NCI-H1092 (cell line): ENCODE measurements around the gene NRN1.
"Not testable (repeated sequence)": the region's sequence is repeated elsewhere in the genome, so short reads cannot be mapped to it uniquely, and the experiment has no call there.

ENCODE experiments used
- DNase-seq: peaks from one replicate; lab custom pipeline; 2025; lab: John Stamatoyannopoulos, UW

The NRN1 gene, protein sequence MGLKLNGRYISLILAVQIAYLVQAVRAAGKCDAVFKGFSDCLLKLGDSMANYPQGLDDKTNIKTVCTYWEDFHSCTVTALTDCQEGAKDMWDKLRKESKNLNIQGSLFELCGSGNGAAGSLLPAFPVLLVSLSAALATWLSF

DNA sequence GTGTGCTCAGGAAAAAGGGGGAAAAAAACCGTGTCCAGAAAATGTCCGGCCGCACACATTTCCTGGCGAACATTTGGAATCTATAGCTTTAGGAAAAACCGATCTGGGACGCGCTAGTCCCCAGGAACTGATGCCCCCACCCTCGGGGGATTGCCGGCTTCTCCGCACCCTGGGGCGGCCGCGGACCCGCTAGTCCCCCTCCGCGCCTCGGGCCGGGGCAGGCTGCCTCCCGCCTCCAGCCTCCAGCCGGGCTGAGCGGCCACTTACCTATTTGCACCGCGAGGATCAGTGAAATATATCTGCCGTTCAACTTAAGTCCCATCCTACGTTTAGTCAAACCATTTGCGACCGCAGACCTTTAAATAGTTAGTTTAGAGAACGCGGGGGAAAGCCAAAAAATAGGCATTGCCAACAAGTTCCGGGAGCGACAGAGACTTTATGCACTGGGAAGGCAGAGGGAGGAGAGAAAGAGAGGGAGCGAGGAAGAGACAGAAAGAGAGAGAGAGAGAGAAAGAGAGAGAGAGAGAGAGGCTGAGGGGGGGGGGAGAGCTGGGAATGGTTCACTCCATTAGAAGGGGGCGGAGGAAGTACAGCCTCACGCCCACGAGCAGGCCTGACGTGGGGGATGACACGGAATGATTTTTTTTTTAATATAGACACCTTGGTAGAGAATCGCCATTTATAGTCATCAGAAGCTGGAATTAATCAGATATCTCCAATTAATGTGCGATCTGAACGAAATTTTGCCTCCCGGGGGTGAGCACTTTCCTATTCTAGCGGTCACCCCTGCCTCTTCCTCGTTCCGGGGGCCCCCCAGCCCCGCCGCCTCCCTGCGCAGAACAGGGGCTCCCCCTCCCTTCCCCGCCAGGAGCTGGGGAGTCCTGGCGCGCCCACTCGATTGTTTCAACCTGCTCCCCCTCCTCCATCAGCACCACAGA is at the start of gene NRN1:
NRN1 (minus strand) TSS at position 498 of the 938 bp plus-strand sequence; CDS start at position 322, 176 bp downstream.
- no peak for DNase-seq

DNA sequence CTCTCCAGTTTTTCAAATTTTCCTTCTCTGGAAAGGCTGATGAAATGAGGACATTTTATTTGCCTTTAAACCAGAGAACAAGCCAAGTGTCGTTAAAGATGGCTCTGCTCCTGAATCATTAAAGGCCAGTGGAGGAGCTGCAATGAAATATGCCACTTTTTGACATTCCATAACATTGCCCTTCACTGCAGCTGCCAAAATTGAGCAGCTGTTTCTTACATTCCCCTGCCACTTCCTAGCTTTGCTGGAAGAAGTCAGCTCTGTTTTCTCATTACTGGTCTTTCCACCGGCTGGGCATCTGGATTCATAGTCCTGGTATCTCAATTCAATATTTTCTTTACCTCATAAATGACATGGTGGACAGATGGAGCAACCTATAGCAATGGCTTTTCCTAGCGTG is 45.5 kb upstream of the NRN1 start:
- DNase-seq = no peak

DNA sequence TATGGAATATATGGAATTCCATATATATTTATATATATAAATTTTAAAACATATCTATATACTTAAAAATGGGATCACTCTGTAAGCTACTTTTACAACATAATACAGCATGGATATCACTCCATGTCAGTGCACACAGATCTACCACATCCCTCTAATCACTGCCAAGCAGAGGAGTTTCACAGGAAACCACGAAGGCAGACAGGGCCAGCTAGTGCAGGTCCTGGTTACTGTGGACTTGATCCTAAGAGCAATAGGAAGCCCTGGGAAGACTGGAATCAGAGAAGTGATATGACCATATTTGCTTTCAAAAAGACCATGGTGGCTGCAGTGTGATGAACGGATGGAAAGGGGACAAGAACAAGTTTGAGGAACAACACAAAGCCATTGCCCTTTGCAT is 40.0 kb upstream of the NRN1 start:
- DNase-seq = no peak

DNA sequence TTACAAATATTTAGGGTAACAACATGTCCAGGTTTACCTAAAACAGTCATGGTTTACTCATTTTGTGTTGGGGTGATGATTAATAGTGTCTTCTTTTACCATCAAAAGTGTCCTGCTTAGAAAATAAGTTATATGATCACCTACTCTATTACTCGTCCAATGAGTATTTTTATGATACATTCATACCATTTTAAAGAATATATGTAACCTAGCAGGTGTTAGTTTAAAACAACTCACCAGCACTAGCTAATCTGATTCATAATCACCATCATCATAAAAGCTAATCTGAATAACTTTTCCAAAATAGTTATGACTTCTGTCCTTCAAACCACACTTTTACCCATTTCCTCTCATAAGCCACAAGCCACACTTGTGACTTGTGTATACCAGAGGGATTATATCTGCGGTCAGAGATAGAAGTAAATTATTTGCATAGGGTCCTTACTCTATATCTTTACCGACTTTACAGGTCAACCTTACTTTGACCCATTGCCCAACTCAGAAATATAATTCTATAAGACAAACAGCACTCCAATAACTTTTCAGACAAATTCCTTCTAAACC is 33.3 kb upstream of the NRN1 start:
- DNase-seq = no peak

DNA sequence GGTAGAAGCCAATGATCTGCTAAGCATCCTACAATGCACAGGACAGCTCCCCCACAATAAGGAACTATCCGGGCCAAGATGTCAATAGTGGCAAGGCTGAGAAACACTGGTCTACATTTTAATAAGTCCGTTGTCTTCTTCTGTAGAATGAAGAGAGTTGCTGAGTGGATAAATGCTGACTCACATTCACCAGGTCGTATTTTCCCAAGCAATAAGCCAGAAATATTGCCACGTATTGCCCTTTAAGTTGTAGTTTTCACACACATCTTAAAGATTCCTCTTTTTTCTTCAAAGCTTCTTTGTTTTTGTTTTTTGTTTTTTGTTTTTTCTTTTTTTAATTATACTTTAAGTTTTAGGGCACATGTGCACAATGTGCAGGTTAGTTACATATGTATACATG is 30.5 kb upstream of the NRN1 start:
- no peak for DNase-seq

DNA sequence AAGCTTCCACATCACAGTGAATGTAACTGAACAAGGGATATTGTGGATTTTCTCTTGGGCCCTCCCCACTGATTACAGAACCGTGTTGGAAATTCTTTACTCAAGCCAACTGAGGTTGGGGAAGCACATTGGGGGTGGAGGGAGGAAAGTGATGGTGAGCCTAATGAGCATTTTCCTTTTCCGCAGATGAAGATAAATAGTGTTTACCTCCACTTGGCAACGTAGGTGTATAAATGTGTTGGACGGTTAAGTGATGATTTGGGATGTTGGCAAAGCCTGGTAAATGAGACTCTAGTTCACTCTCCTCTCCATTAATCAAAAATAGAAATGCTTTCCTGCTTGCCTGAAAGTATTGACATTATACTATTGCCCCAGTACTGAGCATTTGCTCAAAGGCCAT is 27.1 kb upstream of the NRN1 start:
- DNase-seq = no peak

DNA sequence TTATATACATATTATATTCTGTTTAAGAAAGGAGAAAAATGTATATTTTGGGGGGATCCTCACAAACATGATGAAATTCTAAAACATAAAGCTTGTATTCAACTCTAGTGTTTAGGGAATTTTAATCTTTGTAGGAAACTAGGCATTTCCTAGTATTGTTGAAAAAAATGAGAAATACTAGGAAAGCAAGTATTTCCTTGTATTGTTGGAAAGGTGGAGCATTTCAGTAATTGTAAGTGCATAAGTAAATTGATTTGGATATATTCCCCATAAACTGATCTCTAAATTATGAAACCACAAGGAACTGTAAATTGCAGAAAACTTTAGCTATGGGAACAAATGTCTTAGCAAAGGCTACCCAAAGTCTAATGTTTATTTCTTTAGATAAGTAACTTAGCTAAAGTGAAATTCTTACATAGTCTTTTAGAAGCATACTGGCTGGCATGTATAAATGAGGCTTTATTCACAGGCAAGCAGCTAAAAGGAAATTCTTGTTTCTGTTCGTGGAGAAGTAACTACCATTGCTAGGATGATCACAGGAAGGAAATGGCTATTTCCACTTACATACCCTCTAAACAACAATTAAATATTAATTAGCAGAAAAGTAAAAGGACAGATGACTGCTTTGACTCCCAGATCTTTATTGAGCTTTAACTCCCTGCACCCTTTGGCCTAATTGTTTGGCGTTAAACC is 19.9 kb upstream of the NRN1 start:
- no peak for DNase-seq

DNA sequence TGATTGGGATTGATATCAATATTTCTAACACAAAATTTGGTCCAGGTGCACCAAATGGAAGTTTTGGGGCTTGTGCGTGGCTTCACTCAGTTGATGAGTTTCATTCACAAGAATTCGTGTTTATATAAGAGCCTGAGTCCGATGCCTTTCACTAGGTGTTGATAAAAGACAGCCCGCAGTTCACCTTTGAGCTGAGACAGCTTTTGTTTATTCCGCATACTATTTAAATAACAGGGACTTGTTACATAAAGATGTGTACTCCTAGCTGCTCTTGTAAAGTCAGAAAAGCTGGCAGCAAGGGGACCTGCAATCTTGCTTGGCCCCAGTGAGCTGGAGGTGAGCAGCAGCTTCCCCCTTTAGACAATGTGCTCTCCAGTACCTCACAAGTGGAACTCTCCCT is 19.0 kb upstream of the NRN1 start:
- DNase-seq = no peak

DNA sequence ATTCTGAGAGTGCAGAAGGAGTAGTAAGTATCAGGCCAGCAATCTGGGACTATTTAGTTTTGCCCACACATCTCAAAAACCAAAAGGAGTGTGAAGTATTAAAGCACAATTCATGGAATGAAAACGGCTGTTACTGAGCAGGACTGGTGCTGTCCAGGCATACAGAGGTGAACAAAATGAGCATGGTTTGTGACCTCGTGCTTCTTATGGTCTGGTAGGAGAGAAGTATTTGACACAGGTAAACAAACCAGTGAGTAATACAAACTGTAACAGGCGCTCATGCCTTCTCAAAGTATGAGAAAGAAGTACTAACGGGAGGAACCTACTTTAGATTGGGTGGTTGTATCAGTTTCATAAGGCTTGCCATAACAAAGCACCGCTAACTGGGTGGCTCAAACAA is 17.5 kb upstream of the NRN1 start:
- no peak for DNase-seq

DNA sequence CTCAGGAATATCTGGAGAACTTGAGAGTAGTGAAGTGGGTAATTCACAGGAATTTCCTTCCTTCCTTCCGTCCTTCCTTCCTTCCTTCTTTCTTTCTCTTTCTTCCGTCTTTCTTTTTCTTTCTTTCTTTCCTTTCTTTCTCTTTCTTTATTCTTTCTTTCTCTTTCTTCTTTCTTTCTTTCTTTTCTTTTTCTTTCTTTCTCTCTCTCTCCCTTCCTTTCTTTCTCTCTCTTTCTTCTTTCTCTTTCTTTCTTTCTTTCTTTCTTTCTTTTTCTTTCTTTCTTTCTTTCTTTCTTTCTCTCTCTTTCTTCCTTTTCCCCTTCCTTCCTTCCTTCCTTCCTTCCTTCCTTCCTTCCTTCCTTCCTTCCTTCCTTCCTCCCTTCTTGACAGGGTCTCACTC is 16.1 kb upstream of the NRN1 start:
- not testable (repeated sequence) for DNase-seq

DNA sequence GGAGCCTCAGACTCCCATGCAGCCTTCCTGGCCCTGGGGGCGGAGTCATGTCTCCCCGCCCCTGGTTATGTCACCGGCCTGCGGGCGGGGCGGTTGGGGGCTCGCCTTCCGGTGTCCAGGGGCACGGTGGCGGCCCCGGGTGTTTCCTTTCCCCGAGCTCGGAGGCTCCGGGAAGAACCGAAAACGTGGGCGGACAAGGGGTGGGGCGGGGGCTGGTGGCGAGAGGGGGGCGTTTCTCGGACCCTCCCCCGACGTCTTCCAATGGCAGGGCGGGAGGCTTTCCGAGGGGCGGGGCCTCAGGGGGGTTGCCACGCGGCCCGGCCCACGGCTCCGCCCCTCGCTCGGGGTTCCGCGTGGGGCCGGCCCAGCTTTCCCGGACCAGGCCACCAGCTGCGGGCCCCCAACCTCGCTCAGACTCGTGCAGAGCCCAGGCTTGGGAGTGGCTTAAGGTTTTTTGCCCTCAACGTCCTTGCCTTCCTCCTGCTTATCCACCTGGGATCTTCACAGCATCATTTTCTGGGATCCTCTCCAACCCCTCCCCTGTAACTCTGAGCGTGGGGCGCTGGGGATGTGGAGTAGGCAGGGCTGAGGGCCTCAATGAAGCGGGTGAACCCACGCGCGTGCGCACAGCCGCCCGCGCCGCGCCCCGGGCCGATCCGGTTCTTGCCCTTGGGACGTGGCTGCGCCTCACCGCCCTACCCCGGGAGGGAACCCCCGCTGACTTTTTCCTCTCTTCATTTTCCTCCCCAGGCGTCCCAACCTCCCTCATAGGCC is 2.1 kb upstream of the NRN1 start:
- peak; percentile 62 for DNase-seq

DNA sequence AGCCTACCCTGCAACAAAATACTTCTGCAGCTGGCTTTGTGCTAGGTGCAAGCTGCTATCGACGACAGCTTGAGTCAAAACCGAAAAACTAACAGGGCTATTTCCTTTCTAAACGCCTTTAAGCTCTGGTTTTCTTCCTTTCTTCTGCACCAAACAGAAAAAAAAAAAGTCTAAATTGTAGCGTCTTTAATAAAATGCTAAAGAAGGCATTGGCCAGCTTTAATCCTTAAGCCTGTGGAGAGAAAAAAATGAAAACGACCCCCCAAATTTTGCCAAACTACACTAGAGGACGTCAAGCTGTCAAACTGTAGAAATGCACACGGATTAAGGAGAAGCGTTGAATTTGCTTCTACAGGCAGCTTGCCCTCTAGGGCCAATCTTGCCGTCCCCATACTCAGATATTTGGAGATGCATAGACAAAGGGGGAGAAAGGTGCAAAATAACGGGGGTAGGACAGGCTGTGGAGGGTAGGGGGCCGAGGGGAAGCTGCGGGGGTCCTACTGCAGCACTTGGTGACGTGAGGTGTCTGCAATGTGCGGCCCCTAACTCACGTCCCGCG is 1.4 kb upstream of the NRN1 start:
- DNase-seq = no peak

DNA sequence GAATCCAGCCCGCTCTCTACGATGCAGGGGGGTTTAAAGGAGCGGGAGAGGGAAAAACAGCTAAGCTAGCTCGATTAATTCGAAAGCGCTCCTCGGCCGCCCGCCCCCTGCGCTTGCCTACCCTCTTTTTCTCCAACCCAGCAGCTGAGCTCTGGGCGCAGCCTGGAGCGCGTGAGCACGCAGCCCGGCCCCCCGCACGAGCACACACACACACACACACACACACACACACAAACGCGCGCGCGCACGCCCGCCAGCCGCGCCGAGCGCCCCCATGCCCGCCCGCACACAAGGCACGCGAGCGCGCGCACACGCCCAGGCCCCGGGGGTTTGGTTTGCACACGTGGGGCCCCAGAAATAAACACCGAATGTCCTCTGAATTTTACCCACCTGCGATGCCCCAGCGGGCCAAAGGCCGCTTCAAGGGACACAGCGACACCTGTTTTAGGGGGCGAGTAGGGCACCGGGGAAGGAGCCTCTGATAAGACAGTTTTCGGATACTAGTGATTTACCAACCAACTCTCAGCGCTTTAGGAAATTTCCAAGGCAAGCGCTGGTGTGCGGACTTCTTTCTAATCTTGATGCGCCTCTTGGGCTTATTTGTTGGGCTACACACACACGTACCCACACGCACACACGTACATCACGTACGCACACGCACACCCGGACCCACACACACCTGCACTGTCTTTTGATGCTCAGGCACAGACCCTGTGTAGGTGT is 802 bp upstream of the NRN1 start:
- DNase-seq = no peak

DNA sequence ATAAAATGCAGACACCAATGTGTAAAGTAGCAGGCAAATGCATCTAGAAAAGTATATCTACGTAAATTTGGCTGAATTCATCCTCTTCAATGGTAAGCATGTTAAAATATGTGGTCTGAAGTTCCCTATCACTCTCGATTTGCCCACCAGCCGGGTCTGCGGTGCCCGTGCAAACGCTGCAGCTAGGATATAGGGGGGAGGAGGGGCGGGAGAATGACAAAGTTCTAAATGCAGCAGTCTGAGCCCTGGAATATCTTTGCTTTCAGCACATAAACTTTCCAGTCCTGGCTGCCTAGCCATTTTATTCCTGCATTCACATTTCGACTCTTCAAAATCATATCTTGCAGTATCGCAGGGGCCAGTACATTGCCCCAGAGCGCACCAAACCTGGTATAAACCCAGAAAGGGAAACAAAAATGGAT is 708 bp downstream of the NRN1 start:
- DNase-seq = no peak

DNA sequence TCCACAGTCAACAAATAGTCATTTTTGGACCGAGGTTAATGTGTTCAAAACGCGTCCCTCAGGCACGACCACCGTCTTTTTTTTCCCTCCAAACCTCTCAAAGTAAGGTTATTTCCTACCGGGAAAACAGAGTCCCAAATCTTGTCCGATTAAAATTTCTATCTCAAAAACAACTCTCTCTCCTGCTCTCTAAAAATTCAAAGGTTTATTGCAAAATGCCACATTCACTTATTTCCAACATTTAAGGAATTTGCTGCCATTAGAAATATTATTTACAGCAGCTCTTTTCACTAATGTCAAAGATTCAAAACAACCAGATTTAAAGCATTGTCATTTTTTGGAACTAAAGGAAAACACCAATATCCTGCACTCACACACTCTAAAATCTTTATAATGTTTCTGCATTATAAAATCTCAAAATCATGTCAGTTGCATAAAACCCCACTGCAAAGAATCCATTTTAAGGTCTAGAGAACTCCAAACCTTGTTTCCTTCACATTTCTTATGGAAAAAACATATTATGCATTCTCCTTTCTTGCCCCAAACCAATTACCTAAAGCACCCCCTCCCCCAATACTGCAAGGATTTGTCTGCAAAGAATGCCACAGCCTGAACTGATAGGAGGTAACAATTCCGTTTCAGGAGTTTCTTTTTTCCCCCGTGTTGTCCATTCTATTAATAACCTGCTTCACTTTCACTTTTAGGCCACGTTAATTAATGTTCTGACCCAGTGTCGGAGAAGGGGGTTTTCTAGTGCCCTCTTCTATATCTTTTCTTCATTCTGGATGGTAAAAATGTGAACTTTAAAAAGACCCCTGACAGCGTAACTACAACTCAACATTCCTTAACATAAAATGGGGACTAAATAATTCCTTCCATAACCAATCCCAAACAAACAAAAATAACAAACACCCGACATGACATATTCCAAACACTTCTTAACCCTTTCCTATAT is 1.4 kb downstream of the NRN1 start:
- no peak for DNase-seq

DNA sequence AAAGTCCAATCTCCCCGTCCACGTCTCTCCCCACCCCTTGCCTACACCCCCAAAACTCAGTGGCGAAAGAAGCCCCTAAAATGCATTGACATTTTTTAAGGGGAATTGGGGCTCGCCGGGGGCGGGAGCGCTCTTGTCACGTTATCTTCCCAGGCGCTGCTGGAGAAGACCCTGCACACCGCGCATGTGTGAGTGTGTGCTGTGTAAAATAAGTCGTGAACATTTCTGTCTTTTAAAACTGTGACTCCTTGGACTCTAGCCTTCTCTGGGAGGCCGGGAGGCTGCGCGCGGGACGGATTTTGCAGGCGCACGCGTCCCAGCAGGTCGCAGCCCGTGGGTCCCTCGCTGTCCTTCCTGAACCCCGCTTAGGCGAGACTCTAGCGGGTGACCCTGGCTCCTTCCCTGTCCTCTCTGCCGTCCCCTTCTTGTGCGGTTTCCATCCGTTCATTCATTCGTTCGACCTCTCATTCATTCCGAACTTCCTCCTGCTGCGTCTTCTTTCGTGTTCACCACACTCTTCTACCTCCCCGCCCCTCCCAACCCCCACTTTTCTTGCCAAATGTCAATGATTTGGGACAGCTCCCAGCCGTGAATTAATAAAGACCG is 2.2 kb downstream of the NRN1 start:
- DNase-seq = no peak

DNA sequence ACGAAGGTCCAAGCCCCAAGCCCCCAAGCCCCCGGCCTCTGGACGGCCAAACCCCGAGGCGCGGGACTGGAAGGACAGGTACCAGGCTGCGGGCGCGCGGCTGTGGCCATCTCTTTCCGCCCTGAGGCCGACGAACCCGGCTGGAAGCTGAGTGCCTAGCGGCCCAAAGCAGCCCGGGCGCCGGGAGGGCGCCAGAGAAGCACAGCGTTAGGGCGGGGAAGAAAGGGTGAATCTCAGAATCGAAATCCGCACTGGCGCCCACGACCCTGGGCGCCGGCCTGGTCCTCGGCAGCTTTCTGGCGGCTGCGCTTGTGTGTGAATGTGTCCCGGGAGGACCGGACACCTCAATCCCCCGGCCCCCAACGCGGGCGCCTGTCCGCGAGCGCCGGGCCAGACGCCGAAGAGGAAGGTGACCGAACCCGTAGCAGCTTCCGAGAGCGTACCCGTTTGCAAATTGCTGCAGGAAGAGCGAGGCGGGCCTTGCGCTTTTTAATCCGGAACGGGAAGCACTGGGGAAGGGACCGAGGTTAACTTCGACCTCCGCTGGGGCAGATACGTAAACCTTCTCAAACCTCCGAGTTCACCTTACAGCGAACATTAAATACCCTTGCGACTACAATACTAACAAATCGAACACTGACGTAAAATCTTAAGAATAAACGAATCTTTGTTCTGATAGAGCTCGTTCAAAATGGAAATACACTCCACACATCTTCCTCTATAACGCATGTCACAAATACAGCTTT is 2.9 kb downstream of the NRN1 start:
- DNase-seq = no peak

DNA sequence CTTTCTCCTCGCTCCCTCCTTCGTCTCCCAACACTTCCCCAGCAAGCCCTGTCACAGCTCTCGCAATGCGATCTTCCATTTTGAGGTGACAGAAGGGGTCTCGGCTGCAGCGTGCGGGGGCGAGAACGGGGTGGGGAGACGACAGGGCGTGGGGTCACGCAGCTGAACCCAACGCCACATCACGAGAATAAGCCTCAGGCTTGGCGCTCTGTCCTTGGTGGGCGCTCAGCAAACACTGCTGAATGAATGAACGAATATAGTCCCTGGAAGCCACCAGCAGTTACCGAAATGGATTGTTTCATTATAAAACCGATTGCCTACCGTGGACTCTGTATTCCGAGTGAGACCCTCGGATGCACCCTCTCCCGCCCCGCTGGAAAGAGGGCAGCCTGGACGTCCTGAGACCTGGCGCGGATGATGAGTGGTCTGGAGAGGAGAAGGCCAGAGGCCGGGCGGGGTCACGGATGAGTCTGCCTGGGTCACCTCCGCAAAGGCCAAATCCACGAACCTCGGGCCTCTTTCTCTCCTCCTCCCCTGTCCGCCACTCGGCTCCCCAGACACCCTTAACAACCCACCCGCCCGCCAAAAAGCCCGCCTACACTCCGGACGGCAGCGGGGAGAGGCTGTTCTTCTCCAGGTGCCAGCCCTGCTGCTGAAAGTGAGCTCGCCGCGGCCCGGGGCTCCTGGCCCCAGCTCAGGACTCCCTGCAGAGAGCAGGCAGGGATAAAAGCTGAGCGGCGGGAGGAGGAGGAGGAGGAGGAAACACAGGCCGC is 3.7 kb downstream of the NRN1 start:
- DNase-seq = no peak
